Measurements from ENCODE around the gene CEP135. TPM values are rescaled to one million over a fixed set of nuclear protein-coding genes. Genes with fewer than 3 reads are reported as not detected.
"Not testable (repeated sequence)": the region's sequence is repeated elsewhere in the genome, so short reads cannot be mapped to it uniquely, and the experiment has no call there.

Gene CEP135
- total and polyA plus RNA-seq, 4 donors = 1.1 to 13.5 (median 7.2) TPM

DNA sequence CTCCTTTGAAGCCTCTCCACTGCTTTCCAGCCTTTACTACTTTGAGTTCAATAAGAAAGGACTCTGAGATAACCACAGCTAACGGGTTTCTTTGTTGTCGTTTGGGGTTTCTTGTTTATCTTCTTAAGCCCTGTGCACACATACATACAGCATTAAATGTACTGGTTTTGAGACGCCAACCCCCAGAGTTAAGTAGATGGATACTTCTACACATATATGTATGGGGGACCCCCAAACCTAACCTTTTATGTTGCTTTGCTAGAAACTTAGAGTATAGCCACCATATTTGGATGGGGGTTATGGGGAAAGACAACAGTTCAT, 697 bp downstream of the CEP135 start:
- no peaks in the 10 kb centered on the region for H3K9me3 ChIP-seq (ENCODE audit: control insufficient read depth, low read length)
- intact Hi-C loops (cut with DNase I) = loop anchor here (2.0 to 10.0 kb wide), 3 partner anchors 57 to 355 kb away; no protein-coding TSS in a partner anchor
- no peak for DNase-seq

GRCh38 chr4:55951191-55951922, 2.6 kb downstream of the CEP135 start:
- Histone ChIP-seq H3K4me3 (ENCODE audit: low read length in 2 of 2) (no peak overlapping the region), H3K27me3 (ENCODE audit: control insufficient read depth in 1 of 2, insufficient read depth in 2 of 2, low read length in 1 of 2) (no peaks in the 10 kb centered on the region), H3K9me3 (ENCODE audit: control insufficient read depth, low read length) (no peaks in the 10 kb centered on the region), H3K36me3 (ENCODE audit: control insufficient read depth in 1 of 2, insufficient read depth in 2 of 2, low read length in 1 of 2) (peaks cover 0 to 3% of the 10 kb centered on the region in 2 donors), H3K27ac (ENCODE audit: low read depth in 1 of 2, low read length in 2 of 2) (no peak overlapping the region), H3K4me1 (ENCODE audit: control insufficient read depth in 1 of 2, insufficient read depth in 2 of 2, low read length in 2 of 2) (peaks cover 0 to 5% of the 10 kb centered on the region in 2 donors)
- 93 to 96% methylated on average over 5 of the region's 5 CpGs for WGBS, 2 donors
- intact Hi-C loops (cut with DNase I) = no loop called here
- ATAC-seq (ENCODE audit: low FRiP score) (no peak), DNase-seq (no peak)

More for the DNA sequence above, 697 bp downstream of the CEP135 start:
- ATAC-seq (ENCODE audit: low FRiP score) = no peak
- H3K27me3 ChIP-seq (ENCODE audit: control insufficient read depth in 1 of 2, insufficient read depth in 2 of 2, low read length in 1 of 2) = no peaks in the 10 kb centered on the region
- WGBS, 2 donors = 2 to 4% methylated on average over 3 of the region's 3 CpGs
- H3K4me3 ChIP-seq (ENCODE audit: low read length in 2 of 2) = peak overlapping the region; percentile 6 to 85
- H3K27ac ChIP-seq (ENCODE audit: low read depth in 1 of 2, low read length in 2 of 2) = peak overlapping the region; percentile 25 to 85
- no peaks in the 10 kb centered on the region for H3K36me3 ChIP-seq (ENCODE audit: control insufficient read depth in 1 of 2, insufficient read depth in 2 of 2, low read length in 1 of 2)
- peaks cover 0 to 5% of the 10 kb centered on the region in 2 donors for H3K4me1 ChIP-seq (ENCODE audit: control insufficient read depth in 1 of 2, insufficient read depth in 2 of 2, low read length in 2 of 2)

GRCh38 chr4:55955710-55956109, 7.0 kb downstream of the CEP135 start:
- intact Hi-C loops (cut with DNase I) = no loop called here
- H3K4me3 ChIP-seq (ENCODE audit: low read length in 2 of 2) = no peak overlapping the region
- no peak for DNase-seq
- no peaks in the 10 kb centered on the region for H3K9me3 ChIP-seq (ENCODE audit: control insufficient read depth, low read length)
- no peak for ATAC-seq (ENCODE audit: low FRiP score)
- H3K27me3 ChIP-seq (ENCODE audit: control insufficient read depth in 1 of 2, insufficient read depth in 2 of 2, low read length in 1 of 2) = no peaks in the 10 kb centered on the region
- H3K27ac ChIP-seq (ENCODE audit: low read depth in 1 of 2, low read length in 2 of 2) = no peak overlapping the region
- no peaks in the 10 kb centered on the region for H3K4me1 ChIP-seq (ENCODE audit: control insufficient read depth in 1 of 2, insufficient read depth in 2 of 2, low read length in 2 of 2)
- 87 to 96% methylated on average over 1 of the region's 1 CpG for WGBS, 2 donors
- peaks cover 3% of the 10 kb centered on the region in 2 donors for H3K36me3 ChIP-seq (ENCODE audit: control insufficient read depth in 1 of 2, insufficient read depth in 2 of 2, low read length in 1 of 2)

GRCh38 chr4:55959655-55960054, 10.9 kb downstream of the CEP135 start:
- H3K4me3 ChIP-seq (ENCODE audit: low read length in 2 of 2) = no peak overlapping the region
- intact Hi-C loops (cut with DNase I) = no loop called here
- DNase-seq = no peak
- no peaks in the 10 kb centered on the region for H3K4me1 ChIP-seq (ENCODE audit: control insufficient read depth in 1 of 2, insufficient read depth in 2 of 2, low read length in 2 of 2)
- no peaks in the 10 kb centered on the region for H3K27me3 ChIP-seq (ENCODE audit: control insufficient read depth in 1 of 2, insufficient read depth in 2 of 2, low read length in 1 of 2)
- H3K36me3 ChIP-seq (ENCODE audit: control insufficient read depth in 1 of 2, insufficient read depth in 2 of 2, low read length in 1 of 2) = peaks cover 3% of the 10 kb centered on the region in 2 donors
- no peak overlapping the region for H3K27ac ChIP-seq (ENCODE audit: low read depth in 1 of 2, low read length in 2 of 2)
- H3K9me3 ChIP-seq (ENCODE audit: control insufficient read depth, low read length) = no peaks in the 10 kb centered on the region
- ATAC-seq (ENCODE audit: low FRiP score) = no peak

- Histone ChIP-seq H3K4me3 (ENCODE audit: low read length in 2 of 2) (no peak overlapping the region), H3K36me3 (ENCODE audit: control insufficient read depth in 1 of 2, insufficient read depth in 2 of 2, low read length in 1 of 2) (no peaks in the 10 kb centered on the region), H3K9me3 (ENCODE audit: control insufficient read depth, low read length) (no peaks in the 10 kb centered on the region), H3K27me3 (ENCODE audit: control insufficient read depth in 1 of 2, insufficient read depth in 2 of 2, low read length in 1 of 2) (no peaks in the 10 kb centered on the region), H3K4me1 (ENCODE audit: control insufficient read depth in 1 of 2, insufficient read depth in 2 of 2, low read length in 2 of 2) (no peaks in the 10 kb centered on the region), H3K27ac (ENCODE audit: low read depth in 1 of 2, low read length in 2 of 2) (no peak overlapping the region)
- intact Hi-C loops (cut with DNase I) = no loop called here
- ATAC-seq (ENCODE audit: low FRiP score) (no peak), DNase-seq (no peak)
- WGBS, 2 donors = 95% methylated on average over 3 of the region's 3 CpGs
Observed at GRCh38 chr4:55964046-55964445, 15.3 kb downstream of the CEP135 start.

GRCh38 chr4:55965585-55965984, 16.8 kb downstream of the CEP135 start:
- ATAC-seq (ENCODE audit: low FRiP score) = no peak
- WGBS, 2 donors = 87 to 89% methylated on average over 4 of the region's 4 CpGs
- intact Hi-C loops (cut with DNase I) = no loop called here

GRCh38 chr4:55966324-55966723, 17.6 kb downstream of the CEP135 start:
- H3K36me3 ChIP-seq (ENCODE audit: control insufficient read depth in 1 of 2, insufficient read depth in 2 of 2, low read length in 1 of 2); intact Hi-C loops (cut with DNase I): not testable (repeated sequence)
- WGBS, 2 donors = 98% methylated on average over 5 of the region's 5 CpGs

More at GRCh38 chr4:55965585-55965984, 16.8 kb downstream of the CEP135 start:
- no peaks in the 10 kb centered on the region for H3K36me3 ChIP-seq (ENCODE audit: control insufficient read depth in 1 of 2, insufficient read depth in 2 of 2, low read length in 1 of 2)
- no peaks in the 10 kb centered on the region for H3K9me3 ChIP-seq (ENCODE audit: control insufficient read depth, low read length)
- no peak for DNase-seq
- no peaks in the 10 kb centered on the region for H3K4me1 ChIP-seq (ENCODE audit: control insufficient read depth in 1 of 2, insufficient read depth in 2 of 2, low read length in 2 of 2)
- H3K4me3 ChIP-seq (ENCODE audit: low read length in 2 of 2) = no peak overlapping the region
- H3K27ac ChIP-seq (ENCODE audit: low read depth in 1 of 2, low read length in 2 of 2) = no peak overlapping the region
- no peaks in the 10 kb centered on the region for H3K27me3 ChIP-seq (ENCODE audit: control insufficient read depth in 1 of 2, insufficient read depth in 2 of 2, low read length in 1 of 2)

DNA sequence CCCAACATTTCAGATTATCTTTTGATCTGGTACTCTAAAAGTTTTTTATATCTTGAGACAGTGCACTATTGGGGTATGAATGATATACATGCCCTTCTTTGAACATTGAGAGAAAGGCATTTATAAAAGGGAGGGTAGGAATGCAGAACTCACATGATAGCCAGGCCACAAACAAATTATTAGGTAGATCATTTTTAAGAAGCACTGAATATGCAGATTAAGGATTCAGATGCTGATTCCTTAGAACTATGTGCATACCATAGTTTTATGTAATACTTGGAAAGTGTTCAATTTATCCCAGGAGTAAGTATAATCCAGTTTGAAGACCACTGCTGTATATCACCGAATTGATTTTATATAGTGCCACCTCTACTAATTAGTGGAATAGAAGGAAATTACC, 18.6 kb downstream of the CEP135 start:
- Histone ChIP-seq H3K9me3 (ENCODE audit: control insufficient read depth, low read length) (no peaks in the 10 kb centered on the region), H3K4me3 (ENCODE audit: low read length in 2 of 2) (no peak overlapping the region), H3K27ac (ENCODE audit: low read depth in 1 of 2, low read length in 2 of 2) (no peak overlapping the region), H3K4me1 (ENCODE audit: control insufficient read depth in 1 of 2, insufficient read depth in 2 of 2, low read length in 2 of 2) (no peaks in the 10 kb centered on the region), H3K27me3 (ENCODE audit: control insufficient read depth in 1 of 2, insufficient read depth in 2 of 2, low read length in 1 of 2) (no peaks in the 10 kb centered on the region), H3K36me3 (ENCODE audit: control insufficient read depth in 1 of 2, insufficient read depth in 2 of 2, low read length in 1 of 2) (no peaks in the 10 kb centered on the region)
- ATAC-seq (ENCODE audit: low FRiP score) = no peak
- WGBS, 2 donors = 93 to 100% methylated on average over 1 of the region's 1 CpG
- intact Hi-C loops (cut with DNase I) = no loop called here
- DNase-seq = no peak

More at GRCh38 chr4:55966324-55966723, 17.6 kb downstream of the CEP135 start:
- H3K4me1 ChIP-seq (ENCODE audit: control insufficient read depth in 1 of 2, insufficient read depth in 2 of 2, low read length in 2 of 2); H3K9me3 ChIP-seq (ENCODE audit: control insufficient read depth, low read length); H3K27me3 ChIP-seq (ENCODE audit: control insufficient read depth in 1 of 2, insufficient read depth in 2 of 2, low read length in 1 of 2); H3K27ac ChIP-seq (ENCODE audit: low read depth in 1 of 2, low read length in 2 of 2); ATAC-seq (ENCODE audit: low FRiP score); H3K4me3 ChIP-seq (ENCODE audit: low read length in 2 of 2); DNase-seq: not testable (repeated sequence)

DNA sequence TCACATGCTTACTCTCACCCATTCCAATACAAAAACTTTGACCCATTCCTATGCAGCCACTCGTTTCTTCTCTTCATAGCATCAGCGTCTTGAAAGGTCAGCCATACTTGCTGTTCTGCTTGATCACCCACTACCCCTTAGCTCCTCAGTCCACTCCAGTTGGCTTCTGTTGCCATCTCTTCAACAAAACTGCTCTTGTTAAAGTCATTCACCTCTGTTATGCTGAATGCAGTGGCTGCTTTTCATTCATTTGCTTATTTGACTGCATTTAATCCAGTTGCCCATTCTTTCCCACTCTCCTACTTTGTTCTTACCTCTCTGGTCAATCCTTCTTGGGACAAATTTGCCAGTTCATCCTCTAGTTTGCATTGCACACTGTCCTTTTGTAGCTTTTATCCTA, 24.9 kb downstream of the CEP135 start:
- ATAC-seq (ENCODE audit: low FRiP score) = no peak
- no peak for DNase-seq
- no peaks in the 10 kb centered on the region for H3K9me3 ChIP-seq (ENCODE audit: control insufficient read depth, low read length)
- no peaks in the 10 kb centered on the region for H3K27me3 ChIP-seq (ENCODE audit: control insufficient read depth in 1 of 2, insufficient read depth in 2 of 2, low read length in 1 of 2)
- WGBS, 2 donors = 92 to 95% methylated on average over 2 of the region's 2 CpGs
- peaks cover 0 to 5% of the 10 kb centered on the region in 2 donors for H3K36me3 ChIP-seq (ENCODE audit: control insufficient read depth in 1 of 2, insufficient read depth in 2 of 2, low read length in 1 of 2)
- H3K4me3 ChIP-seq (ENCODE audit: low read length in 2 of 2) = no peak overlapping the region
- intact Hi-C loops (cut with DNase I) = no loop called here
- no peaks in the 10 kb centered on the region for H3K4me1 ChIP-seq (ENCODE audit: control insufficient read depth in 1 of 2, insufficient read depth in 2 of 2, low read length in 2 of 2)
- H3K27ac ChIP-seq (ENCODE audit: low read depth in 1 of 2, low read length in 2 of 2) = no peak overlapping the region
